HG03558 (cell line): ENCODE measurements around the gene ARMH4.

ENCODE experiments used
- ATAC-seq: cut with Tn5 transposase; IDR thresholded peaks from one replicate; pipeline ENCODE4 v1.9.1; 2021; ENCODE audit warnings: moderate number of reproducible peaks; ENCODE audit not compliant: unreplicated experiment; ENCODE audit errors: extremely low read depth

ARMH4 gene

GRCh38 chr14:58104808-58105207 is 47.2 kb downstream of the ARMH4 start:
- no peak for ATAC-seq

GRCh38 chr14:58100735-58101368 is 51.2 kb downstream of the ARMH4 start:
- no peak for ATAC-seq

GRCh38 chr14:58099682-58100081 is 52.3 kb downstream of the ARMH4 start:
- no peak for ATAC-seq

- no peak for ATAC-seq
These were observed 53.5 kb downstream of the ARMH4 start for GRCh38 chr14:58098507-58098906.

GRCh38 chr14:58096731-58097130 is 55.3 kb downstream of the ARMH4 start:
- no peak for ATAC-seq

GRCh38 chr14:58091883-58092630 is 60.0 kb downstream of the ARMH4 start:
- no peak for ATAC-seq

- no peak for ATAC-seq
These were observed 62.4 kb downstream of the ARMH4 start for GRCh38 chr14:58089612-58090011.

- ATAC-seq, result no peak
These were observed 63.1 kb downstream of the ARMH4 start for GRCh38 chr14:58088961-58089360.

GRCh38 chr14:58085877-58086276 is 66.1 kb downstream of the ARMH4 start:
- no peak for ATAC-seq

- no peak for ATAC-seq
These were observed 69.4 kb downstream of the ARMH4 start for GRCh38 chr14:58082491-58083098.

- no peak for ATAC-seq
These were observed 70.0 kb downstream of the ARMH4 start for GRCh38 chr14:58082011-58082410.

- ATAC-seq, result no peak
These were observed 73.5 kb downstream of the ARMH4 start for GRCh38 chr14:58078471-58078870.

GRCh38 chr14:58078068-58078467 is 73.9 kb downstream of the ARMH4 start:
- ATAC-seq, result no peak

GRCh38 chr14:58077621-58078020 is 74.4 kb downstream of the ARMH4 start:
- no peak for ATAC-seq

GRCh38 chr14:58073516-58073915 is 78.5 kb downstream of the ARMH4 start:
- ATAC-seq, result no peak

GRCh38 chr14:58072288-58073071 is 79.5 kb downstream of the ARMH4 start:
- ATAC-seq, result no peak

- no peak for ATAC-seq
These were observed 80.7 kb downstream of the ARMH4 start for GRCh38 chr14:58071341-58071740.

GRCh38 chr14:58068306-58068705 is 83.7 kb downstream of the ARMH4 start:
- no peak for ATAC-seq

- ATAC-seq, result no peak
These were observed 85.9 kb downstream of the ARMH4 start for GRCh38 chr14:58066115-58066514.

GRCh38 chr14:58061581-58061980 is 90.4 kb downstream of the ARMH4 start:
- ATAC-seq, result no peak

GRCh38 chr14:58060898-58061297 is 91.1 kb downstream of the ARMH4 start:
- ATAC-seq, result no peak
